Ascending aorta (tissue), 2 donors: ENCODE results near the gene DENND2C. TPM values are rescaled to one million over a fixed set of nuclear protein-coding genes. Genes with fewer than 3 reads are reported as not detected.

Source experiments
- DNase-seq, 2 donors: peaks; one replicate each; pipeline ENCODE4 v3.0.0-alpha.2; 2019; ENCODE audit warnings: low spot score in 2 of 2
- H3K27ac ChIP-seq, 2 donors: fragments of 200-600 bp; sonication (generic); one replicate each; pipeline ENCODE4 v1.5.1; 2016 to 2017; ENCODE audit warnings: mild to moderate bottlenecking in 1 of 2
- H3K27me3 ChIP-seq: fragments of 200-600 bp; sonication (generic); one replicate; pipeline ENCODE4 v1.5.1; 2017
- H3K36me3 ChIP-seq, 2 donors: fragments of 200-600 bp; sonication (generic); one replicate each; pipeline ENCODE4 v1.5.1; 2016
- H3K4me1 ChIP-seq, 2 donors: fragments of 200-600 bp; sonication (generic); one replicate each; pipeline ENCODE4 v1.5.1; 2016 to 2017; ENCODE audit warnings: mild to moderate bottlenecking in 1 of 2
- H3K4me3 ChIP-seq, 2 donors: fragments of 200-600 bp; sonication (generic); one replicate each; pipeline ENCODE4 v1.5.1; 2016 to 2017; ENCODE audit warnings: mild to moderate bottlenecking in 1 of 2
- H3K9me3 ChIP-seq, 2 donors: fragments of 200-600 bp; sonication (generic); one replicate each; pipeline ENCODE4 v1.5.1; 2016
- CTCF ChIP-seq, 3 experiments: fragments of 200-600 bp in 2 of 3; fragments of 450-650 bp in 1 of 3; sonication (generic) in 2 of 3; IDR thresholded peaks; one replicate each; pipeline ENCODE4 v1.5.1; 2016 to 2019; ENCODE audit warnings: antibody characterized with exemption in 3 of 3, mild to moderate bottlenecking in 1 of 3, moderate library complexity in 1 of 3
- intact Hi-C: fragments of 100-400 bp; cut with DNase I; formaldehyde crosslinking; loops from one replicate; pipeline ENCODE4 v1.15.1; 2023
- total RNA-seq: library from RNA; depleted of rRNA; stranded (reverse); fragments of >200 nt; gene quantifications from one replicate; pipeline ENCODE4 v1.1.0, GENCODE V29; 2016

Gene DENND2C
- total RNA-seq, 1 donor from 2014 or later = 5.4 TPM

- DNase-seq = no peak
- TF ChIP-seq CTCF (IDR thresholded peaks at IDR 0.05) = no peak
- intact Hi-C loops = no loop called here
- Histone ChIP-seq H3K4me3 (no peak overlapping the region), H3K9me3 (no peaks in the 10 kb centered on the region), H3K36me3 (no peaks in the 10 kb centered on the region), H3K27me3 (no peaks in the 10 kb centered on the region), H3K27ac (no peak overlapping the region), H3K4me1 (no peaks in the 10 kb centered on the region)
Measured at GRCh38 chr1:114559356-114559755, 110.5 kb downstream of the DENND2C start.

- intact Hi-C loops = no loop called here
- peak in 1 of 3 experiments; percentile 36 for TF ChIP-seq CTCF (IDR thresholded peaks at IDR 0.05)
- H3K4me1 ChIP-seq = no peaks in the 10 kb centered on the region
- H3K9me3 ChIP-seq = no peaks in the 10 kb centered on the region
- DNase-seq = no peak
- H3K36me3 ChIP-seq = no peaks in the 10 kb centered on the region
- H3K27me3 ChIP-seq = no peaks in the 10 kb centered on the region
- H3K4me3 ChIP-seq = no peak overlapping the region
- H3K27ac ChIP-seq = no peak overlapping the region
Measured at GRCh38 chr1:114558544-114558943, 111.3 kb downstream of the DENND2C start.

- intact Hi-C loops = no loop called here
- H3K27ac ChIP-seq = no peak overlapping the region
- no peak for DNase-seq
- no peak overlapping the region for H3K4me3 ChIP-seq
- no peaks in the 10 kb centered on the region for H3K9me3 ChIP-seq
- H3K36me3 ChIP-seq = no peaks in the 10 kb centered on the region
- no peak for TF ChIP-seq CTCF (IDR thresholded peaks at IDR 0.05)
- no peaks in the 10 kb centered on the region for H3K27me3 ChIP-seq
- no peaks in the 10 kb centered on the region for H3K4me1 ChIP-seq
Measured at GRCh38 chr1:114554577-114554976, 115.3 kb downstream of the DENND2C start.

- no peaks in the 10 kb centered on the region for H3K9me3 ChIP-seq
- no peak overlapping the region for H3K27ac ChIP-seq
- no peak for TF ChIP-seq CTCF (IDR thresholded peaks at IDR 0.05)
- H3K27me3 ChIP-seq = no peaks in the 10 kb centered on the region
- no peak overlapping the region for H3K4me3 ChIP-seq
- no peaks in the 10 kb centered on the region for H3K36me3 ChIP-seq
- no peak for DNase-seq
- intact Hi-C loops = no loop called here
- no peaks in the 10 kb centered on the region for H3K4me1 ChIP-seq
Measured at GRCh38 chr1:114552106-114552639, 117.7 kb downstream of the DENND2C start.

GRCh38 chr1:114551400-114551799 lies 118.4 kb downstream of the DENND2C start:
- no peak overlapping the region for H3K4me3 ChIP-seq
- no peaks in the 10 kb centered on the region for H3K36me3 ChIP-seq
- no peak for TF ChIP-seq CTCF (IDR thresholded peaks at IDR 0.05)
- H3K4me1 ChIP-seq = no peaks in the 10 kb centered on the region
- no peak for DNase-seq
- H3K27ac ChIP-seq = no peak overlapping the region
- intact Hi-C loops = no loop called here
- H3K27me3 ChIP-seq = no peaks in the 10 kb centered on the region
- H3K9me3 ChIP-seq = no peaks in the 10 kb centered on the region

GRCh38 chr1:114550336-114550735 lies 119.5 kb downstream of the DENND2C start:
- DNase-seq = no peak
- intact Hi-C loops = no loop called here
- no peak overlapping the region for H3K4me3 ChIP-seq
- H3K9me3 ChIP-seq = no peaks in the 10 kb centered on the region
- no peak overlapping the region for H3K27ac ChIP-seq
- H3K4me1 ChIP-seq = no peaks in the 10 kb centered on the region
- no peaks in the 10 kb centered on the region for H3K27me3 ChIP-seq
- no peak for TF ChIP-seq CTCF (IDR thresholded peaks at IDR 0.05)
- H3K36me3 ChIP-seq = no peaks in the 10 kb centered on the region
